Natural killer cell treated with Interleukin-12 subunit alpha and Interleukin-12 subunit beta and Interleukin-15 and Interleukin-18, amount 100 ng/mL, for 72 hours (primary cell): ENCODE measurements around the gene MESD. TPM values are rescaled to one million over a fixed set of nuclear protein-coding genes. Genes with fewer than 3 reads are reported as not detected.
"Not testable (repeated sequence)": the region's sequence is repeated elsewhere in the genome, so short reads cannot be mapped to it uniquely, and the experiment has no call there.

Source experiments
- ATAC-seq, 2 donors: fragments of 150-1000 bp; cut with Tn5 transposase in 1 of 2; sonication (Bioruptor Pico), chemical (Tn5 transposase) in 1 of 2; 2 replicates each; pipeline ENCODE4 v1.10.0; 2021
- DNase-seq: peaks from one replicate; pipeline ENCODE4 v3.0.0; 2022; ENCODE audit warnings: low spot score
- H3K27ac Mint-ChIP-seq, 2 donors: 1 replicate in 1 of 2; 2 replicates in 1 of 2; pipeline ENCODE4 v1.8.0; 2022; ENCODE audit warnings: mixed read lengths in 2 of 2, mild to moderate bottlenecking in 1 of 2, moderate library complexity in 1 of 2
- H3K27me3 Mint-ChIP-seq, 2 donors: 1 replicate in 1 of 2; 2 replicates in 1 of 2; pipeline ENCODE4 v1.8.0; 2022; ENCODE audit warnings: mixed read lengths in 2 of 2
- H3K36me3 Mint-ChIP-seq: one replicate; pipeline ENCODE4 v1.8.0; 2022; ENCODE audit warnings: mixed read lengths
- H3K4me1 Mint-ChIP-seq, 2 donors: 1 replicate in 1 of 2; 2 replicates in 1 of 2; pipeline ENCODE4 v1.8.0; 2022; ENCODE audit warnings: low read depth in 2 of 2, mixed read lengths in 2 of 2, mild to moderate bottlenecking in 1 of 2
- H3K4me3 Mint-ChIP-seq: one replicate; pipeline ENCODE4 v1.8.0; 2022; ENCODE audit warnings: mixed read lengths
- H3K9me3 Mint-ChIP-seq: 2 replicates; pipeline ENCODE4 v1.8.0; 2022; ENCODE audit warnings: mixed read lengths
- total RNA-seq, 2 donors: library from RNA; stranded (reverse); gene quantifications; one replicate each; pipeline ENCODE4 v1.2.3, GENCODE V29; 2022

MESD gene
- total RNA-seq, 2 donors from 2014 or later: 33.7 to 35.6 TPM

GRCh38 chr15:80955571-80956452 lies 33.8 kb downstream of the MESD start:
- DNase-seq (peak; percentile 77), ATAC-seq (peak; percentile 96 to 97)
- H3K9me3 Mint-ChIP-seq, H3K27me3 Mint-ChIP-seq: not testable (repeated sequence)
- Mint-ChIP-seq H3K4me3 (peak overlapping the region; percentile 35), H3K4me1 (peaks cover 33 to 42% of the 10 kb centered on the region in 2 donors), H3K36me3 (peaks cover 10% of the 10 kb centered on the region), H3K27ac (peak overlapping the region; percentile 45 to 46)

GRCh38 chr15:80953953-80954778 lies 35.5 kb downstream of the MESD start:
- Mint-ChIP-seq H3K4me1 (peaks cover 27 to 35% of the 10 kb centered on the region in 2 donors), H3K36me3 (peaks cover 10% of the 10 kb centered on the region), H3K27ac (peak overlapping the region in 1 of 2 donors; percentile 41), H3K4me3 (no peak overlapping the region), H3K27me3 (no peaks in the 10 kb centered on the region), H3K9me3 (no peaks in the 10 kb centered on the region)
- ATAC-seq (no peak), DNase-seq (no peak)

- peak overlapping the region in 1 of 2 donors; percentile 59 for H3K27ac Mint-ChIP-seq
- H3K4me1 Mint-ChIP-seq: peaks cover 21 to 28% of the 10 kb centered on the region in 2 donors
- H3K36me3 Mint-ChIP-seq: peaks cover 6% of the 10 kb centered on the region
- ATAC-seq (no peak), DNase-seq (no peak)
- no peaks in the 10 kb centered on the region for H3K9me3 Mint-ChIP-seq
- no peak overlapping the region for H3K4me3 Mint-ChIP-seq
- H3K27me3 Mint-ChIP-seq: no peaks in the 10 kb centered on the region
Measured at GRCh38 chr15:80953001-80953952, 36.3 kb downstream of the MESD start.

- H3K27ac Mint-ChIP-seq: no peak overlapping the region
Measured at GRCh38 chr15:80951941-80952340, 37.7 kb downstream of the MESD start.

GRCh38 chr15:80950291-80951078 lies 39.1 kb downstream of the MESD start:
- ATAC-seq: no peak
- Mint-ChIP-seq H3K4me3 (no peak overlapping the region), H3K4me1 (peaks cover 4 to 17% of the 10 kb centered on the region in 2 donors), H3K27ac (peak overlapping the region in 1 of 2 donors; percentile 17), H3K9me3 (no peaks in the 10 kb centered on the region), H3K27me3 (no peaks in the 10 kb centered on the region), H3K36me3 (peaks cover 13% of the 10 kb centered on the region)
- DNase-seq: no peak

More at GRCh38 chr15:80951941-80952340, 37.7 kb downstream of the MESD start:
- H3K27me3 Mint-ChIP-seq: no peaks in the 10 kb centered on the region
- H3K9me3 Mint-ChIP-seq: no peaks in the 10 kb centered on the region
- DNase-seq (no peak), ATAC-seq (no peak)
- peaks cover 17 to 18% of the 10 kb centered on the region in 2 donors for H3K4me1 Mint-ChIP-seq
- H3K4me3 Mint-ChIP-seq: no peak overlapping the region
- peaks cover 13% of the 10 kb centered on the region for H3K36me3 Mint-ChIP-seq

GRCh38 chr15:80949756-80950155 lies 39.9 kb downstream of the MESD start:
- no peak for DNase-seq
- ATAC-seq: no peak
- Mint-ChIP-seq H3K9me3 (no peaks in the 10 kb centered on the region), H3K4me3 (no peak overlapping the region), H3K27me3 (no peaks in the 10 kb centered on the region), H3K4me1 (peaks cover 0 to 16% of the 10 kb centered on the region in 2 donors), H3K27ac (no peak overlapping the region), H3K36me3 (peaks cover 13% of the 10 kb centered on the region)

GRCh38 chr15:80948651-80949292 lies 40.8 kb downstream of the MESD start:
- no peak for ATAC-seq
- Mint-ChIP-seq H3K9me3 (no peaks in the 10 kb centered on the region), H3K36me3 (peaks cover 13% of the 10 kb centered on the region), H3K4me1 (peaks cover 0 to 16% of the 10 kb centered on the region in 2 donors), H3K4me3 (no peak overlapping the region), H3K27me3 (no peaks in the 10 kb centered on the region), H3K27ac (no peak overlapping the region)
- DNase-seq: no peak

GRCh38 chr15:80946576-80946975 lies 43.0 kb downstream of the MESD start:
- Mint-ChIP-seq H3K27ac (no peak overlapping the region), H3K9me3 (no peaks in the 10 kb centered on the region), H3K4me3 (no peak overlapping the region), H3K27me3 (no peaks in the 10 kb centered on the region), H3K4me1 (peaks cover 0 to 14% of the 10 kb centered on the region in 2 donors), H3K36me3 (peaks cover 8% of the 10 kb centered on the region)
- DNase-seq: no peak
- no peak for ATAC-seq

- ATAC-seq: no peak
- no peak for DNase-seq
- Mint-ChIP-seq H3K4me1 (peaks cover 0 to 14% of the 10 kb centered on the region in 2 donors), H3K27ac (no peak overlapping the region), H3K36me3 (peaks cover 7% of the 10 kb centered on the region), H3K4me3 (no peak overlapping the region), H3K9me3 (no peaks in the 10 kb centered on the region), H3K27me3 (no peaks in the 10 kb centered on the region)
Measured at GRCh38 chr15:80945605-80946004, 44.0 kb downstream of the MESD start.

GRCh38 chr15:80944818-80945217 lies 44.8 kb downstream of the MESD start:
- Mint-ChIP-seq H3K36me3 (peaks cover 7% of the 10 kb centered on the region), H3K4me1 (peaks cover 0 to 14% of the 10 kb centered on the region in 2 donors), H3K4me3 (no peak overlapping the region), H3K27me3 (no peaks in the 10 kb centered on the region), H3K9me3 (no peaks in the 10 kb centered on the region), H3K27ac (no peak overlapping the region)
- ATAC-seq: no peak
- DNase-seq: no peak

- ATAC-seq (no peak), DNase-seq (no peak)
- Mint-ChIP-seq H3K9me3 (no peaks in the 10 kb centered on the region), H3K4me1 (peaks cover 0 to 14% of the 10 kb centered on the region in 2 donors), H3K4me3 (no peak overlapping the region), H3K27me3 (no peaks in the 10 kb centered on the region), H3K36me3 (peaks cover 5% of the 10 kb centered on the region), H3K27ac (peak overlapping the region in 1 of 2 donors; percentile 32)
Measured at GRCh38 chr15:80942746-80943565, 46.7 kb downstream of the MESD start.
